PFSK-1 (cell line): ENCODE data around the gene PLXDC2.

Experiments
- FOXP2 ChIP-seq: optimal IDR thresholded peaks from 2 replicates; pipeline ENCODE3; 2011; ENCODE audit warnings: borderline replicate concordance, control low read depth, inconsistent platforms; ENCODE audit not compliant: insufficient read depth; ENCODE audit errors: extremely low read length, extremely low read depth
- POLR2AphosphoS5 ChIP-seq: IDR thresholded peaks from 2 replicates; pipeline ENCODE4 v1.6.1; 2012; ENCODE audit warnings: low read depth, mild to moderate bottlenecking, control low read depth, low read length, moderate library complexity
- REST ChIP-seq, 2 experiments: IDR thresholded peaks; 2 replicates each; pipeline versions ENCODE4 v1.6.1 to v1.8.0; 2011 to 2012; ENCODE audit warnings: low read depth in 2 of 2, low read length in 2 of 2, control low read depth in 1 of 2, inconsistent platforms in 1 of 2, mild to moderate bottlenecking in 1 of 2, moderate library complexity in 1 of 2; ENCODE audit not compliant: insufficient read depth in 1 of 2
- SIN3A ChIP-seq: IDR thresholded peaks from 2 replicates; pipeline ENCODE4 v1.6.1; 2012; ENCODE audit warnings: mild to moderate bottlenecking, low read length, moderate library complexity, borderline replicate concordance; ENCODE audit not compliant: insufficient read depth
- TAF1 ChIP-seq: IDR thresholded peaks from 2 replicates; pipeline ENCODE4 v1.6.1; 2012; ENCODE audit warnings: low read length, control low read depth, borderline replicate concordance; ENCODE audit not compliant: insufficient read depth

Gene PLXDC2

DNA sequence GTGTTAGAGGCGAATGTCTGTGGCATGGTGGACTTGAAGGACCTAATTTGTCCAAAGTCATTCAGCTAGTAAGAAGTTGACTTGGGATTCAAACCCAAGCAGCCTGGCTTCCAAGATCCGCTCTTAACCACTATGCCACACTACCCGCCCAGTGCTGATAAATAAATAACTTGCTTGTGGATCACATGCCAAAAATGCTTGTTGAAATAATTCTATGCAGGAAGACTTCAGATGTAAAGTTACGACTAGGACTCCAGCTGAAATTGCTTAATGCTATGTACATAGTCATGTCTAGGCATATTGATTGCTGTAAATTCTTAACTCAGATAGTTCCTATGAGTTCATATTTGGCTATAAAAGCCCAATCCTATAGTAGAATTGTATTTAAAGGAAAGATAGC lies 76.0 kb downstream of the PLXDC2 start:
- TF ChIP-seq REST (IDR thresholded peaks at IDR 0.05; ENCODE audit: insufficient read depth in 1 of 2, low read depth in 2 of 2, low read length in 2 of 2) (no peak), TAF1 (no peak), SIN3A (no peak), FOXP2 (no peak), POLR2AphosphoS5 (no peak)

- TF ChIP-seq FOXP2 = no peak
- TF ChIP-seq TAF1 = no peak
- no peak for TF ChIP-seq SIN3A
- no peak for TF ChIP-seq REST (IDR thresholded peaks at IDR 0.05; ENCODE audit: insufficient read depth in 1 of 2, low read depth in 2 of 2, low read length in 2 of 2)
- no peak for TF ChIP-seq POLR2AphosphoS5
Measured at GRCh38 chr10:19892677-19893076, 76.4 kb downstream of the PLXDC2 start.

GRCh38 chr10:19895500-19895899 lies 79.3 kb downstream of the PLXDC2 start:
- TF ChIP-seq POLR2AphosphoS5 (no peak), FOXP2 (no peak), REST (IDR thresholded peaks at IDR 0.05; ENCODE audit: insufficient read depth in 1 of 2, low read depth in 2 of 2, low read length in 2 of 2) (no peak), SIN3A (no peak), TAF1 (no peak)

DNA sequence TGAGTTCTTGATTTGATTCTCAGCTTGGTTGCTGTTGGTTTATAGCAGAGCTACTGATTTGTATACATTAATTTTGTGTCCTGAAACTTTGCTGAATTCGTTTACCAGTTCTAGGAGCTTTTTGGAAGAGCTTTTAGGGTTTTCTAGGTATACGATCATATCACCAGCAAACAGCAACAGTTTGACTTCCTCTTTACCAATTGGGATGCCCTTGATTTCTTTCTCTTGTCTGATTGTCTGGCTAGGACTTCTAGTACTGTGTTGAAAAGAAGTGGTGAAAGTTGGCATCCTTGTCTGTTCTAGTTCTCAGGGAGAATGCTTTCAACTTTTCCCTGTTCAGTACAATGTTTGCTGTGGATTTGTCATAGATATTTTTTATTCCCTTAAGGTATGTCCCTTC lies 86.2 kb downstream of the PLXDC2 start:
- no peak for TF ChIP-seq REST (IDR thresholded peaks at IDR 0.05; ENCODE audit: insufficient read depth in 1 of 2, low read depth in 2 of 2, low read length in 2 of 2)

- TF ChIP-seq SIN3A (no peak), TAF1 (no peak), FOXP2 (no peak), REST (IDR thresholded peaks at IDR 0.05; ENCODE audit: insufficient read depth in 1 of 2, low read depth in 2 of 2, low read length in 2 of 2) (no peak), POLR2AphosphoS5 (no peak)
Measured at GRCh38 chr10:19904202-19904661, 88.0 kb downstream of the PLXDC2 start.
